ENCODE results near the gene ENTPD1. TPM values are rescaled to one million over a fixed set of nuclear protein-coding genes. Genes with fewer than 3 reads are reported as not detected.
"Not testable (repeated sequence)": the region's sequence is repeated elsewhere in the genome, so short reads cannot be mapped to it uniquely, and the experiment has no call there.

The ENTPD1 gene
- total RNA-seq, 1 donor from 2014 or later: 1.0 TPM

- Mint-ChIP-seq H3K36me3 (no peaks in the 10 kb centered on the region), H3K27ac (no peak overlapping the region), H3K4me1 (ENCODE audit: unreplicated experiment) (no peaks in the 10 kb centered on the region), H3K9me3 (no peaks in the 10 kb centered on the region), H3K27me3 (no peaks in the 10 kb centered on the region), H3K4me3 (no peak overlapping the region)
- no peak for TF ChIP-seq CTCF (conservative IDR thresholded peaks at IDR 0.05)
- no peak for DNase-seq (ENCODE audit: extremely low spot score, unreplicated experiment)
Observed at GRCh38 chr10:95716866-95717265, 39.1 kb upstream of the ENTPD1 start.

- not testable (repeated sequence) for H3K27me3 Mint-ChIP-seq
- peak overlapping the region; percentile 80 for H3K27ac Mint-ChIP-seq
Observed at GRCh38 chr10:95720745-95721144, 35.2 kb upstream of the ENTPD1 start.

GRCh38 chr10:95722496-95722895, 33.5 kb upstream of the ENTPD1 start:
- not testable (repeated sequence) for H3K27me3 Mint-ChIP-seq; H3K9me3 Mint-ChIP-seq; H3K4me3 Mint-ChIP-seq; H3K4me1 Mint-ChIP-seq (ENCODE audit: unreplicated experiment); H3K27ac Mint-ChIP-seq; H3K36me3 Mint-ChIP-seq; DNase-seq (ENCODE audit: extremely low spot score, unreplicated experiment)

More at GRCh38 chr10:95720745-95721144, 35.2 kb upstream of the ENTPD1 start:
- peak overlapping the region; percentile 46 for H3K4me3 Mint-ChIP-seq
- DNase-seq (ENCODE audit: extremely low spot score, unreplicated experiment); H3K9me3 Mint-ChIP-seq; H3K4me1 Mint-ChIP-seq (ENCODE audit: unreplicated experiment); H3K36me3 Mint-ChIP-seq: not testable (repeated sequence)

- Mint-ChIP-seq H3K27ac (no peak overlapping the region), H3K4me1 (ENCODE audit: unreplicated experiment) (no peaks in the 10 kb centered on the region), H3K4me3 (no peak overlapping the region), H3K36me3 (no peaks in the 10 kb centered on the region), H3K9me3 (peaks cover 5% of the 10 kb centered on the region), H3K27me3 (no peaks in the 10 kb centered on the region)
- TF ChIP-seq CTCF (conservative IDR thresholded peaks at IDR 0.05): no peak
- no peak for DNase-seq (ENCODE audit: extremely low spot score, unreplicated experiment)
Observed at GRCh38 chr10:95728526-95728925, 27.4 kb upstream of the ENTPD1 start.

- no peaks in the 10 kb centered on the region for H3K27me3 Mint-ChIP-seq
- no peak overlapping the region for H3K27ac Mint-ChIP-seq
- H3K36me3 Mint-ChIP-seq: no peaks in the 10 kb centered on the region
- no peak for DNase-seq (ENCODE audit: extremely low spot score, unreplicated experiment)
- H3K9me3 Mint-ChIP-seq: peaks cover 6% of the 10 kb centered on the region
- no peak for TF ChIP-seq CTCF (conservative IDR thresholded peaks at IDR 0.05)
- no peak overlapping the region for H3K4me3 Mint-ChIP-seq
- no peaks in the 10 kb centered on the region for H3K4me1 Mint-ChIP-seq (ENCODE audit: unreplicated experiment)
Observed at GRCh38 chr10:95729323-95730055, 26.5 kb upstream of the ENTPD1 start.

- Mint-ChIP-seq H3K36me3 (no peaks in the 10 kb centered on the region), H3K9me3 (peaks cover 6% of the 10 kb centered on the region), H3K4me3 (no peak overlapping the region), H3K27me3 (no peaks in the 10 kb centered on the region), H3K27ac (no peak overlapping the region), H3K4me1 (ENCODE audit: unreplicated experiment) (no peaks in the 10 kb centered on the region)
- DNase-seq (ENCODE audit: extremely low spot score, unreplicated experiment): no peak
- TF ChIP-seq CTCF (conservative IDR thresholded peaks at IDR 0.05): no peak
Observed at GRCh38 chr10:95730233-95730632, 25.7 kb upstream of the ENTPD1 start.

- H3K4me3 Mint-ChIP-seq; H3K4me1 Mint-ChIP-seq (ENCODE audit: unreplicated experiment); H3K36me3 Mint-ChIP-seq; H3K27ac Mint-ChIP-seq; H3K9me3 Mint-ChIP-seq; H3K27me3 Mint-ChIP-seq; DNase-seq (ENCODE audit: extremely low spot score, unreplicated experiment): not testable (repeated sequence)
Observed at GRCh38 chr10:95732907-95733306, 23.1 kb upstream of the ENTPD1 start.

Data from type B pancreatic cell (in vitro differentiated cells).